Head of caudate nucleus (tissue), 42 donors: Measurements from ENCODE around the gene RILP.

Experiments
- DNase-seq, 42 donors: peaks; one replicate each; pipeline versions ENCODE4 v3.0.0 to v3.0.0-alpha.2; 2020 to 2021; ENCODE audit warnings: mixed read lengths in 7 of 42
- intact Hi-C: fragments of 100-400 bp; cut with DNase I; formaldehyde crosslinking; loops from one replicate; pipeline ENCODE4 v1.15.0; 2022

Gene RILP

DNA sequence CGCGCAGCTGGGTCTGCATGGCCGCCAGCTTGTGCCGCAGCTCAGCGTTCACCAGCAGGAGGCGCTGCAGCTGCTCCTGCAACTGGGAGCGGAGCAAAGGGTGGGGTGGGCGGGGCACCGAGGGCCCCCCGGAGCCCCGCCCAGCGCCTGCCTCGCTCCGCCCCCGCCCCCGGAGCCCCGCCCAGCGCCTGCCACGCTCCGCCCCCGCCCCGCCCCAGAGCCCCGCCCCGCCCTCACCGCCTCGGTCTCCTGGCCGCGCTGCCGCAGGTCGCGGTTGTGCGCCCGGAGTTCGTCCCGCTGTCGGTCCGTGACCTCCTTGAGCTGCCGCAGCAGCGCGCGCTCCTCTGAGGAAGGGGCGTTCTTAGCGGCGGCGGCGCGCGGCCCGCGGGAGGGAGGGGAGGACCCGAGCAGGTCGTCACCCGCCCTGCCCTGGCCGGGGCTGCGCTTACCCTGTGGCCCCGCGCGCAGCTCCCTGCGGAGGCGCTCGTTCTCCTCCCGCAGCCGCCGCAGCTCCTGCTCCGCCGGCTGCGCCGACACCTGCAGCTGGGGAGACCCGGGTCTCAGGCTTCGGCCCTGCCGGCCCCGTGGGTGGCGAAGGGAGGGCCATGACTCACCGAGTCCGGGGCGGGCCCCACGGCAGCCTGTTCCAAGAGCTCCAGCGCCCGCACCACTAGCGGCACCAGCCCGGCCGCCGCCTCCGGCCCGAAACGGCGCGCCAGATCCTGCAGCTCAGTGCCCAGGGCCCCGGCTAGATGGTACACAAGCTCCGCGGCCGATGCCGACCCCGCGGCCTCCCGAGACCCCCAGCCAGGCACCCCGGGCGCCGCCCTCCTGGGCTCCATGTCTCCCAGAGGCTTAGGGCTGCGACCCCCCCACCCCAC is 463 bp downstream of the RILP start:
- intact Hi-C loops: loop anchor here (5.0 kb wide), 1 partner anchor 72 kb away; no protein-coding TSS in a partner anchor
- peak; percentile 88 to 98 (median 95) for DNase-seq

DNA sequence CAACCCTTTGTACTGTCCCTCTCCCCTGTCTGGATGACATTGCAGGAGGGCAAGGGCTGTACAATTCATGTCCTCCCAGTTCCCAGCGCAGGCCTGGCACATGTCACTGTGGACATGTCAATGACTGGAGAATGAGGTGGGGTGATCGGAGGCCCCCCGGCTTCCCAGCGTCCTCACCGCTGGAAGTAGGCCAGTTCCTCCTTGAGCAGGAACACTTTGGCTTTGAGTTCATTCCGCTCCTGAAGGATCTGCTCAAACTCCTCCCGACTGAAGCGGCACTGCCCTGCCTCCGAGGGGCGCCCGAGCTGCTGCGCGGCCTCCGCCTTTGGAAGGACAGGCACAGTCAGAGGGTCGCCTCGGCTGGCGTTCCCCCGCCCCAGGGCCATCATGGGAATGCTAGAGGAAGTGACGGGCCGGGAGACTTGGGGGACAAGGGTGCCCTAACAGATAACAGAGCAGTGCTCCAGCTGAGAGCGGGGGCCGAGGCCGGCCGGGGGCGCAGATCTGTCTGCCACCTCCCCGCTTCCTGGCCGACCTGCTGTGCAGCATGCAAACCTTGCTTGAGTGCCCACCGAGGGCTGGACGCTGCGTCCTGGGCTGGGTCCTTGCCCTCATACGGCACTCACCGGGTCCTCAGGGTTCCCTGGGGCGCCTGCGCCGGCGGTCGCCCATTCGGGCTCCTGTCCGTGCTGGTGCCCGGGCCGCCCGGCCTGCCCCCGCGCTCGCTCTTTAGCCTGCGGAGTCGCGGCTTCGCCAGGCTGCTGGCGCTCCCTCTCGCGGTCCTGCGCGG is 1.3 kb downstream of the RILP start:
- peak in 24 of 42 donors; percentile 17 to 60 (median 47) for DNase-seq
- intact Hi-C loops: loop anchor here (5.0 kb wide), 1 partner anchor 71 kb away; no protein-coding TSS in a partner anchor

DNA sequence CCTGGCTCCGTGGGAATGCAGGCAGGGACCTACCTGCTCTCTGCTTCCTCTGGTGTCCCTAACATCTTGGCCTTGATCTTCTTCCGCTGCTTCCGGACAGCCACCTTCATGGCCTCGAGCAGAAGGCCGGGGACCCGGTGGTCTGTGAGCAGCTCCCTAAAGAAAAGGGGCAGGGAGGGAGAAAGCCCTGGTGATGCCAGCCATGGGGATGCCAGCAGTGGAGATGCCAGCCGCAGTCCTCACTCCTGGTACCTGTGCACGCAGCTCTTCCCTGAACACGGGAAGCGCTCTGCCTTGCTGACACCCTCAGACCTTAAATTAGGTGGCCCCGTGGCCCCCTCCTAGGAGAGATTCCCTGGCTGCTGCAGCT is 1.9 kb downstream of the RILP start:
- intact Hi-C loops: loop anchor here (5.0 kb wide), 1 partner anchor 70 kb away; no protein-coding TSS in a partner anchor
- no peak for DNase-seq

GRCh38 chr17:1646199-1646875 is 3.3 kb downstream of the RILP start:
- intact Hi-C loops: loop anchor here (5.0 kb wide), 1 partner anchor 69 kb away; no protein-coding TSS in a partner anchor
- no peak for DNase-seq

DNA sequence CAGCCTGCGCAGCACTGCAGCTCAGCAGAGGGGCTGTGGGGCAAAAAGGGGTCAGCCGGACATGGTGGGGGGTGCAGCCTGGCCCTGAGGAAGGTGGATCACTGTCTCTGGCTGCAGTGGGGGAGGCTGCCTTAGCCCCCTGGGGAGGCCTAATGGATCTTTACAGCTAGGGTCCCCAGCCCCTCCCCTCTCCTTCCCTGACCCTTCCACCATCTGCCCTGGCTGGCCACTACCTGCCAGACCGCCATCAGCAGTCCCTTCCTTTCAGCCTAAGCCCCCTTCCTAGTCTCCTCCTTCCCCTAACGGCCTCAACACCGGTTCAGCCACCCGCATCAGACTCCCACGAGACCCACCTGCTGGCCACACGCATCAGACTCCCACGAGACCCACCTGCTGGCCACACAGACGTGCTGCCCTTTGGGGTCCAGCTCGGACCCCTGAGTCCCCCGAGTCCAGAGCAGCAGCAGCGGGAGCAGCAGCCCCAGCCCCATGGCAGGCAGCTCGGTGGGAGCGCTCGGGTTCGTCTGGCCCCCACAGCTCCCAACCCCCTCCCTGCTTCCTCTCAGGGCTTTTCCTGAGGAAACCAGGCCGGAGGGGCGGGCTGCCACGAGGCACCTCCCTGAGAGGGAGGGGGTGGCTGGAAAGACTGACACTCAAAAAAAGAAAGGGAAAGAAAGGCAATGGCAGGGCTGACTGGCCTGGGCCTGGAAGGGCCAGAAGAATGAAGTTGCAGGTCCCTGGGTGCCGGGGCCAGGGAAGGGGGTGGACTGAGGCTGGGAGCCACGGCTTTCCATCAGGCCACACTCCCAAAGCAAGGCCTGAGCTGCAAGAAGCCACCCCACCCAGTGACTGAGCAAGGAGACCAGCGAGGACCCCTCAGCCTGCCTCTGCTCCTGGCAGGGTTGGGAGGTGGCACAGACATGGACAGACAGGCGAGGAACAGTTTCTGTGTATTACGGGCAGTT is 4.2 kb downstream of the RILP start, which contains the start of gene SCARF1:
Gene SCARF1 (minus strand): TSS at position 526 of the 965 bp plus-strand sequence. CDS start 35 bp downstream, at position 491.
- intact Hi-C loops: loop anchor here (5.0 kb wide), 1 partner anchor 68 kb away; no protein-coding TSS in a partner anchor

DNA sequence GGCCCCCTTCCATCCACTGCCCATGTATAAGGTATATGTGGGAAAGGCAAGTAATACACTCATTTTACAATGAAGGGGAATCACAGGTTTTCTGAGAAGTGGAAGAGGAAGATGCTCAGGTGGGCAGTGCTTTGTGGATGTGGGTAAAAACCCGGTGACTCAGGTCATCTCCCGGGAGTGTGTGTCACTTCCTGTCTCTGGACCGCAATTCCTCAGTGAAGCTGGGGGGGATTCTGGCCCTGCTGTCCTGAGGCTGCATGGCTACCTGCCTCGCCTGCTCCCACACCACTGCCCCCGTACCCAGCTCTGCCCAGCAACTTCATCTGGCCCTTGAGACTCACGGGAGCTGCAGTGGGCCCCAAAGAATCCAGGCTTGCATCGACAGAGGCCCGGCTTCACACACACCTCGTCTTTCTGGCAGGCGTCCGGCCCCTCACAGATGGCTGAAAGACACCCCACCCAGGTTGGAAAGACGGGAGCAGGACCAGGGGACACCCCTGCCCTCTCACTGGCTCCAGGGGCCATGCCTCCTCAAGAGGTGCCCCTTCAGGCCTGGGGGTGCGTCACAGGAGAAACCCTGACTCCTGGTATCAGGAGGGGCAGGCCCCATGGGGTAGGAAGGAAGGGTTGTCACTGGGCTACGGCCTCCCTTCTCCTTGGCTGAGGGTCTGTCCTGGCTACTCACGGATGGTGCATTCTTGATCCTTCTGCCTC is 5.0 kb downstream of the RILP start:
- intact Hi-C loops: loop anchor here (5.0 kb wide), 1 partner anchor 67 kb away; no protein-coding TSS in a partner anchor
- no peak for DNase-seq

More for the DNA sequence above, 4.2 kb downstream of the RILP start, which contains the start of gene SCARF1:
- peak in 12 of 42 donors; percentile 28 to 57 (median 42) for DNase-seq

- no peak for DNase-seq
- intact Hi-C loops: no loop called here
Measured at GRCh38 chr17:1643999-1644492, 5.6 kb downstream of the RILP start.

GRCh38 chr17:1643293-1643998 is 6.2 kb downstream of the RILP start:
- intact Hi-C loops: no loop called here
- peak in 23 of 42 donors; percentile 16 to 63 (median 44) for DNase-seq

GRCh38 chr17:1641065-1641403 is 8.6 kb downstream of the RILP start:
- peak in 1 of 42 donors; percentile 39 for DNase-seq
- intact Hi-C loops: no loop called here

GRCh38 chr17:1640329-1641064 is 9.2 kb downstream of the RILP start:
- DNase-seq: peak in 36 of 42 donors; percentile 33 to 81 (median 56)
- intact Hi-C loops: no loop called here

GRCh38 chr17:1639549-1640180 is 10.0 kb downstream of the RILP start:
- intact Hi-C loops: no loop called here
- DNase-seq: no peak

DNA sequence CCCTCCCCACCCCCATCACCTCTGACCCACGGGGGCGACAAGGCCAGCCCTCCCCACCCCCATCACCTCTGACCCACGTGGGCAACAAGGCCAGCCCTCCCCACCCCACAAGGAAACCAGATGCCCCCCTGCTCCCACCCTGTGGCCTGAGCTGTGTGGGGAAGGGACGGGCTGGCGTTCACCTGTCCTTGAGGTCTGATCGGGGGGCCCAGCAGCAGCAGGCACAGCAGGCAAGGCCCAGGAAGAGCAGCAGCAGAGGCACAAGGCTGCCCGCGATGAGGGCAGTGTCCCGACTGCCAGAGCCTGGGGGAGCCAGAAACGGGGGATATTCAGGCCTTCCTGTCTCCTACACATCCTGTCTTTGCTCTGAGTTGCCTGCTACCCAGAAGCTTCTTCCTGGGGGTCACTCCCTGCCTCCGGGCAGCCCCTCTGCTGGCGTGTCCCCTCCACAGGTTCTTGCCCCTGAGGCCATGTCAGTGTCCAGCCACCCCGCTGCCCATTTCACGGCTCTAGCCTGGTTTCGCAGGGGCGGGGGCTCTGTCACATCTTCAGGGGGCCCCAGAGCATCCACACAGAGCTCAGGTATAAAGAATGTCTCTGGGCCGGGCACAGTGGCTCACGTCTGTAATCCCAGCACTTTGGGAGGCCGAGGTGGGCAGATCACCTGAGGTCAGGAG is 10.9 kb downstream of the RILP start:
- no peak for DNase-seq
- intact Hi-C loops: no loop called here

DNA sequence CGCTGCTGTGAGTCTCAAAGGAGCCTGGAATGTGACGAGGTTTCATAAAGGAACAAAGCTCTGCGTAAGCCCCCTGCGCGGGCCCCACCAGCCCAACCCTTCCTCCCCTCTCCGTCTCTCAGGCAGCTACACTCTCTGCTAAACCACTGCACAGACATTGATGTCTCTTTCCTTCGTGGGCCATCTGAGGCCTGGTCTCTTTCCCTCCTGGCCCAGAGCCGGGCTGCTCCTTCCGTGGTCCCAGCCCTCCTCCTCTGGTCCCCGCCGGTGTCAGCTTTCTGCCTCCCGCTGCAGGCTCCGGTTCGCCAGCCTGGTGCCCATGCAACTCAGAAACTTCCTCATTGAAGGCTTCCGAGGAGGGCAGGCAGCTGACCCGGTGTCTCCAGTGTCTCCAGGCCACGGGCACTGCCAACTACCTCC is 11.5 kb downstream of the RILP start:
- intact Hi-C loops: no loop called here
- peak in 3 of 42 donors; percentile 25 to 40 (median 30) for DNase-seq

GRCh38 chr17:1636732-1637285 is 12.9 kb downstream of the RILP start:
- DNase-seq: no peak
- intact Hi-C loops: no loop called here
